NCI-H146 treated with DMSO at 0.1 percent for 48 hours (cell line): ENCODE measurements around the gene HMGXB3.

Experiments
- DNase-seq: peaks from one replicate; lab custom pipeline; 2025; ENCODE audit not compliant: unreplicated experiment; lab: John Stamatoyannopoulos, UW

The HMGXB3 gene

DNA sequence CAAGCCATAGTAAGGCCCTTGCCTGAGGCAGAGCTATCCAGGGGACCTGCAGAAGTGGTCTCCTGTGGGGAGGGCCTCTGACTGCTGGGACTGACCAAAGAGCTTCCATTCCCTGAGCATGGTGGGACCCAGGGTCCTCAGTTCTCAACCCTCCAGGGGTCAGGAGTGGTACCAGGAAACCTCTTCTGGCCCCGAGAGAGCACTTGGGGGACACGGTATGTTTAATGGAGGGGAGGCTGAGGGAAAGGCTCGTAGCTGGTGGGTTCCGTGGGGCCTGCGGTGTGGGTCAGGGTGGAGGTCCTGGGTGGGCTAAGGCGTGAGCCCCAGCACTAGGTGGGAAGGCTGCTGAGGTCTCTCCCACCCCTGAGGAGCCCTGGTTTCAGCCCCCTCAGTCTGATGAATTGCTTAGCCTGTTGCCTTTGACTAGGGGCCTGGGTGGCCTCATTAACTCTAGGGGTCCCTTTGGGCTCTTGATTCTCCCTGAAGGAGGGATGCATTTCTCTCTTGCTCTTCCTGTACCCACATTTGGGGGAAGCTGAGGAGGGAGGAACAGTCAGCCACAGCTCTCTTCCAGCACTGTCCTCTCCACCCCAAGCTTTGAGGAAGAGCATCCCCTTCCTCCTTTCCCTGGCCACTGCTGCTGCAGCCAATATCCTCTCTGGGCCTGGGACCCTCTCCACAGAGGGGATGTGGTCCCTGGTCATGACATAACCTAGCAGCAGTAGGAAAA lies 51.9 kb downstream of the HMGXB3 start:
- no peak for DNase-seq

DNA sequence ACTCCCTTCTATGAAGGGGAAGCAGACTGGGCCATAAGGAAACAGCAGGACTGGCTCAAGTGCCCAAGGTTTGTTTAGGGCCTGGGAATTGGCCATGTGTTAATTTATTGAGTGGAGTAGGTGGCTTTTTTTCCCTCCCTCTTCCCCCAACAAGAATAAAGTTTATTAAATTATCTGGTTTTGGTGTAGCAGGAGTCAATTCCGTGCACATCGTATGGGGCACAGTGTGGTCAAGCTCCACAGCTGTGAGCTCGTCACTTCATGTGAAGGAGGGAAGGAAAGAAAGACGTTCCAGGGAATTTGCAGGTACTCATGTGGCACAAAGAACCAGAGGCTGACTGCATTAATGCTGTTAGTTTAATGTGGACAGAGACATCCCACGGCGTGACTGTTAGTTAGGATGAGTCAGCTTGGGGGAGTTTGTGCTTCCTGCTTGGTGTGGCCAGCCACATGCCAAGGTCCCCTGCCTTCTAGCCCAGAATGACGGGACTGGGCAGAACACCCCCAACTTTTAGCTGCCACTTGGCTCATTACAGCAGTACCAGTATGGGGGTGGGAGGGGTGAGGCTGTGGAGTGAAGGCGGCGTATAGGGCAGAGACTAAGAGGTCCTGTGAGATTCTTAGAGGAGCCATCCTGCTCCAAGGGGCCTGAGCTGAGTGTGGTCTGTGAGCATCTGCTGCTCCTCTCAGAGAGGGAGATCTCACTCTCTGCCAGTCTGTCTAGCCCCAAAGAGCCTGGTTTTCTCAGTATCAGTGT lies 52.6 kb downstream of the HMGXB3 start:
- DNase-seq: no peak

DNA sequence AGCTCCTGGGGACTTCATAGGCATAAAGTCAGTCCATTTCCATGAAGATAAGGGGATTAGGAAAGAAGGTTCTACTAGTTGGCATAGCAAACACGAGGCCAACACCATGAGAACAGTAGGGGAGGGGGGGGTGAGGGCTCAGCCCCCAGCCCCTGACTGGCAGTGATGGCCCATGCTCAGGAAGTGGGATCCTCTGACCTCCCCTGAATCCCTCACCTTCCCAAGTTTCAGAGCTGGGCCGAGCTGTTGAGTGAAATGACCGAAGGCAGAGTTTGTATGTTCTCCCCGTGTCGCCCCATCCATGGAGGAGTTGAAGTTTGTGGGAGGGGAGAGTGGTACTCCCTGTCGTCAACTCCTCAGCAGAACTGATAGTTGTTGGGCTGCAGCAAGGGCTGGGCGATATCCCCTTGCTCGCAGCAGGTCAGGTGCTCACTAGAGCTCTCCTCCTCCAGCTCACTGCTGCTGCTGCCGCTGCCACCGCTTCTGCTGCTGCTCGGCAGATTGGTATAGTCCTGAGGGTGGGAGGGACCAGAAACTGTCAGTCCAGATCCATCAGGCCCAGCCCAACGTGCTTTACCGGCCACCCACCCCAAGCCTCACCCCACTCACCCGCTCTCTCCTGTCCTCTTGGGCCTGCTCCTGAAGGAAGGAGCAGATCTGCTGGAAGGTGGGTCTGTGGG lies 53.3 kb downstream of the HMGXB3 start:
- DNase-seq: no peak

DNA sequence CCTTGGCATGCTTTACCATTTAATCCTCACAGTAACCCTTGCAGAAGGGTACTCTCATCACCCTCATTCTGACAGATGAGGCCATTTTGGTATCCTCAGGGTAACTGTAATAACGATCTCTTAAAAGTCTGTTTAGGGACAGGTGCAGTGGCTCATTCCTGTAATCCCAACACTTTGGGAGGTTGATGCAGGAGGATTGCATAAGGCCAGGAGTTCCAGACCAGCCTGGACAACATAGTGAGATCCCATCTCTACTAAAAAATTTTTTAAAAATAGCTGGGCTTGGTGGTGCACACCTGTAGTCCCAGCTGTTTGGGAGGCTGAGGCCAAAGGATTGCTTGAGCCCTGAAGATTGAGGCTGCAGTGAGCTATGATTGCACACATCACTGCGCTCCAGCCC lies 54.0 kb downstream of the HMGXB3 start:
- DNase-seq: no peak

DNA sequence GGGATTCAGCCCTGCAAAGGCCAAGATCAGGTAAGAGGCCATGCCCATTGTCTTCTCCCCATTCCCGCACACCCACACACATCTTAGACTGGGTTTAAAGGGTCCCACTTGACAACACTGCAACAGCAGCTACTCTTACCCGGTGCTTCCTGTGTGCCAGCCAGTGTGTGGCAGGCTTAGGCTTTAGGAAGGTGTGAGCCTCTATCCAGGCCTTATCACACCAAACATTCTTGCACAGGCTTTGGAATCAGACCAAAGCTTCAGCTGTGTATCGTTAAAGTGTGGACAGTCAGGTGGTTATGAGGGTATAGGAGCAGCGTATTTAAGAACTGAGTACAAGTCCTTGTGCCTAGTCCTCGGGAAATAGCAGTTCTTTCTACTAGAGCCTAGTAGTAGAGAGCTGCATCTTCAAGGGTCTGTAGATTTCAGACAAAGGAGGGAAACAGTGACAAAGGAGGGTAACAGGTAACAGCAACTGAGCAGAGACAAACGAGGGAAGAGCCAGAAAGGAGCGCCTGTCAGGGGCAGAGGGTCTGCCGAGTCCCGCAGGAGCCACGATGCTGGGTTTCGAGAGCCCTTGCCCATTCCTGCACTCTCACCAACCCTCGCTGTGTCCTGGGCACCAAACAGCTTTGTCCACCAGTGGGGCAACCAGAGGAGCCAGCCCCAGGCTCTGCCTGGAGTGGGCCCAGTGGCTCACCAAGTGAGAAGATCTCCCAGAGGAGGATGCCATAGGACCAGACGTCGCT lies 55.0 kb downstream of the HMGXB3 start:
- no peak for DNase-seq

DNA sequence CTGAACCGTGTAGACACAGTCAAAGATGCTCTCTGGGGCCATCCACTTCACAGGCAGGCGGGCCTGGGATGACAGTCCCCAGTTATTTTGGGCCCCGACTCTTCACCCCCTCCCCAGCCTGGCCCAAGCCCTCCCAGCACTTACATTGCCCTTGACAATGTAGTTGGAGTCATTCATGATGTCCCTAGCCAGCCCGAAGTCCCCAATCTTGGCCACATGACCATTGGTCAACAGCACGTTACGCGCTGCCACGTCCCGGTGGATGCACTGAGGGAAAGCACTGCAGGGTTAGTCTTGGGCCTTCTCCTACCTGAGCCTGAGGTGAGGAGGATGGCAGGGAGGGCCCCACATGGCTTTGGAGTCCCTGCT lies 55.5 kb downstream of the HMGXB3 start:
- DNase-seq: no peak

DNA sequence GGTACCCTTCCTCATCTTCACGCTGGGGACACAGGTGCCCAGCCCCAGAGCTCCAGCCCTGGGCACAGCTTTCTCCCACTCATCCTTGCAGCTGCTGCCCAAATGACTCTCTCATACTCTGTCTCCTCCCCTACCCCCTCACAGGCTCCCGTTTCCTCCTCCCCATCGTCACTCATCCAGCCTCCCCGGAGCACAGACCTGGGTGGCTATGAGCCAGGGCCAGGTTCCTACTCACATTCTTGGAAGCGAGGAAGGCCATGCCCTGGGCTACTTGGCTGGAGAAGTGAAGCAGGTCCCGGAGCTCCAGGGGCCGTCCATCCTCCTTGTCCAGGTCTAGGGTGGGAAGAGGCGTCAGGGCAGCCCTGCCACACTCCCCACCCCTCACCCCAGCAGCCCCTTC lies 56.5 kb downstream of the HMGXB3 start:
- no peak for DNase-seq

DNA sequence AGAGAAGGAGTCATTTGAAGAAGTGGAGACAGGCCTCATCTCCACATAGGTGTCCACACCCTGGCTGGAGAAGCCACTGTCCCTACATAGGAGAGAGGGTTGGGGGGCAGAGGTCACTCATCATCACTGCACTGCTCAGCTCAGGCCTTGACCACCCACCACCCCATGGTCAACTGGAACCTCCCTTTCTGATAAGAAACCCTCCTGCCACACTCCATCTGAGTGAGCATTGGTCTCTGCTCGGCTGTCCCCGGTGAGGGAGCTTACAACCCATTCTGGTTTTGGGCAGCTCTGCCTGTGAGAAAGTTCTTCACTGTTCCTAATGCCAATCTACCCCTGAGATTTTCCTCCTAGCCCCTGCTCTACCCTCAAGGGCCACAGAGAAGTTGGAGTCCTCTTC lies 57.0 kb downstream of the HMGXB3 start:
- DNase-seq: no peak

DNA sequence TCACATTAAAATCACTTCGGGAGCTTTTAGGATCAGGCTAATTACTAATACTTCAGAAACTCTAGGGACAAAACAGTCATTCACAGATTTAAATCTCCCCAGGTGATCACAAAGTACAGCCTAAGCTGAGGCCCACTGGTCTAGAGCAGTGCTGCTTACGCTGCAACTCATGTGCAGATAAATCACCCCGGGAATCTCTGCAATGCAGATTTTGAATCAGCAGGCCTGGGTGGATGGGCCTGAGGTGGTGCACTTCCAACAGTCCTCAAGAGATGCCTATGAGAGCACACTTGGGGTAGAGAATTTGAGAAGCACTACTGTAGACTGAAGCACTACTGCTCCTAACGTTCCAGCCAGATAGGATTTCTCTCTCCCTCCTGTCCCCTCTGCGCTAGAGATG lies 57.5 kb downstream of the HMGXB3 start:
- no peak for DNase-seq

DNA sequence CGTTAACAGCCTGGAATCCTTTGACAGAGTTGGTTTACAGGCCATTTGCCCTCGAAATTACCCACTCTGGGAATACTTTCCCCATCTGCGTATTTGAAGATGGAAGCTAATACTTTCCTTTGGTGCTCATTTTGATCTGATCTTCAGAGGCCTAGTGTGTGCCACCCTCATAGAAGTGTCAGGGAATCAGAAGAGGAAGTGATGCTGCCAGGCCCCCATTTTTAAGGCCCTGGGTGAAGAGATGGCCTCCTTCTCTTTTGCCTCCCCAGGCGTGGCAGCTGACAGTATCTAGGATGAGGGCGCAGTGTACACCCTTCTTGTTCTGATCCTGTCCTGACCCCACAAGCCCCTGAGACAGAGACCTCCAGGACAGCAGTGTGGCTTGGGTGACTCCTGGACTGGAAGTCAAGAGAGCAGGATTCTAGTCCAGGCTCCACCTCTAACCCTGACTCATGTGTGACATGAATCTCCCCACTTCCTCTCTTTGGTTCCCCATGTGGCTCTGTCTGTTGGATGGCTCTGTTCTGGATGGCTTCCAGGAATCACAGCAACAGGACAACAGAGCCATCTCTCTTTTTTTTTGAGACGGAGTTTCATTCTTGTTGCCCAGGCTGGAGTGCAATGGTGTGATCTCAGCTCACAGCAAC lies 58.1 kb downstream of the HMGXB3 start:
- DNase-seq: no peak

DNA sequence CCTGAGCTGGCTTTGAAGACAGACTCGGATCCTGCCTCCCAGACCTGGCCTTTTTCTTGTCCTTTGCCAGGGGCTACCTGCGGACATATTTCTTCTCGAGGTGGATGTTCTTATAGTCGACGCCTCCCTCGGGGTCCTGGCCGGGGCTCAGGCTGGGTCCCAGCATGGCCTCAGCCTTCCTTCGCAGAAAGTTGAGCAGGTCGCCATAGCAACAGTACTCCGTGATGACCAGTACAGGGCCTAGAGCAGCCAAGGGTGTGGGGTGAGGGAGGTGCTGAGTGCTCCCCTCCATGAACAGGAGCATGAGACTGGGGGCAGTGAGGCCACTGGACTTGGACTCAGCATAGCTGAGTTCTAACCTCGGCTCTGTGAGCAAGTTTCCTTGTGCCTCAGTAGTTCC lies 59.1 kb downstream of the HMGXB3 start:
- DNase-seq: no peak

DNA sequence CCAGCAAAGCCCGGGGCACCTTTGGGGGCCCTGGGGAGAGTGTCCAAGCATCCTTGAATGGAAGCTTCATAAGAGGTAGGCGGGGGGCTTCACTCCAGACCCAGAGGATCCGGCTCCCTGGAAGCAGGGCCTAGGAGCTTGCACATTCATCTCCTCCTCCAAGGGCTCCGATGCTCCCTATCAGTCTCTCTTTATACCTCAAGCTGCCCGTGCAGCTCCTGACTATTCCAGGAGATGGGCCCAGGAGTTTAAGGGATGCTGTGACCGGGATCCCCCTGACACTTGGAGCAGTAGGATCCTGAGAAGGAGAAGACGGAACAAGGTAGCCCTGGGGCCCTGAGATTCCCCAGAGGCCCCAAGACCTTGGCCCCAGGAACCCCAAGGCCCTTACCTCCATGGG lies 59.9 kb downstream of the HMGXB3 start:
- DNase-seq: no peak

DNA sequence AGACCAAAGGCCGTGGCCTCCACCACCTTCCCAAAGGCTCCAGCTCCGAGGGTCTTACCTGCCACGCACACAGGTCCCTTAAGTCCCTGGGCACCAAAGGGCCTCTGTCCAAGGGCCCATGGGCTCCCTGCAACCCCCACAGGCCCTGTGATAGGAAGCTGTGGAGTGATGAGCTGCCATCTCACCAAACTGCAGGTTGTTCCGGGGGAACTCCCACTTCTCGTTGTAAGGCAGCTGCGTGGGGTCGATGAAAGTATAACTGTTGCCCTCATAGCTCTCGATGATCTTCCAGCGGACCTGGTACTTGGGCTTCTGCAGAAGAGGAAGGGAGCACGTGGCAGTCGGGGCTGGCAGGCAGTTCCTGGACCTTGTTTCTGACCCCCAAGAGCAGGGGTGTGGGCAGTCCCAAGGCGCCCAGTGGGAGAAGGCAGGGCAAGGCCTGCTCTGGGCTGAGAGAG lies 61.0 kb downstream of the HMGXB3 start:
- no peak for DNase-seq

DNA sequence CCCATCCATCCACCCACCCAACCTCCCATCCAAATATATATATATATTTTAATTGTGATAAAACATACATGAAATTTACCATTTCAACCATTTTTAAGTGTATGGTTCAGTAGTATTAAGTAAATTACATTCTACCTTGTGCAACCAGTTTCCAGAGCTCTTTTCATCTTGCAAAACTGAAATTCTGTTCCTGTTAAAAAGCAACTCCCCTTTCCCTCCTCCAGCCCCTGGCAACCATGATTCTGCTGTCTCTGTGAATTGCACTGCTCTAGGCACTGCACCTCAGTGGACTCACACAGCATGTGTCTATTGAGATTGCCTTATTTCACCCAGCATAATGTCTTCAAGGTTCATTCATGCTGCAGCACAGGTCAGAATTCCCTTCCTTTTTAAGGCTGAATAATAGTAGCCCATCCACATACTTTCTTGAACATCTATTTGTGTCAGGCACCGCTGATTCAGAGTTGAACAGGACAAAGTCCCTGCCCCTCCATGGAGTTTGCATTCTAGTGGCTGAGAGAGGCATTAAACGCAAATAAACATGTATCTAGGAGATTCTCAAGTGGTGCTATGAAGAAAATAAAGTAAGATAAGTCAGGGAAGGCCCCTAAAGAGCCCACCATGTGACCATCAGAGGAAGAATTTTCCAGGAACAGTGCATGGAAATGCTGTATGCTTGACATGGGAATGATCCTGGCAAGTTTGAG lies 61.8 kb downstream of the HMGXB3 start:
- DNase-seq: no peak

DNA sequence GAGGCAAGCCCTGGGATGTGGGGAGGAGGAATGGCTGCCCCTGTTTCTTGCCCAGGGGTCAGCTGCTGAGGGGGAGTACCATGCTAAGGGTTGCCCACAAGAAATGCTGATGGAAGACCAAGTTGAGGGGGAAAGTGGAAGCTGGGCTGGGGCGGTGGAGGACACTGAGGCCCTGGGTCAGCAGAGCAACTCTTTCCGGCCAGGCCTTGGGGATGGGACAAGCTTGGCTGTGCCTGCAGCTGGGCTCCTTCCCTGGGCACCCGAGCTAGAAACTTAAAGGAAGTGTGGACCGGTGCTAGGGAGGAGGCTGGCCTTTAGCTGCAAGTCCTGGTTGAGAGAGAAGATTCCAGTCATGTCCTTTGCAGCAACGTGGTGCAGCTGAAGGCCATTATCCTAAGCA lies 63.1 kb downstream of the HMGXB3 start:
- no peak for DNase-seq

DNA sequence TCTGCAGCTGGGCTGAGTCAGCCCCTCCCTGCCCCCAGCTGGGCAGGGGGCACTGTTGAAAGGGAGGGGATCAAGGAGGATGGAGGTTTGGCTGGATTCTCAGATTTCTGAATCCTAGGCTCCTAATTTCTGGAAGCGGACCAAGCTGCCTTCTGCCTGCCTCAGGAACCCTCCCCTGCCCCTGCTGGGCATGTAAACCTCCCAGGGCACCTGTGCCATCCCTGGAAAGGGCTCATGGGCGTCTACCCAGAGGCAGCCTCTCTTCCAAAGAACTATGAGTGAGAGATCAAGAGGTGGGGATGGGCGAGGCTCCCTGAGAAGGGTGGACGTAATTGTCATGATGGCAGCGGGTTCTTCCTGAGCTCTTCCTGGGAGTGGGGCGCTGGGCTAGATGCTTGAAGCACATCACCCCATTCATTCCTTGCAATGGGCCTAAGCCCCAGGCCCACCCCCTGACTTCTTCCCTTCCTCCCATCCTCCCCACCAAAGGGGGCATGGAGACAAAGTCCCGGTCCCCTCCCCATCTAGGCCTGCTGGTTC lies 64.2 kb downstream of the HMGXB3 start:
- no peak for DNase-seq

DNA sequence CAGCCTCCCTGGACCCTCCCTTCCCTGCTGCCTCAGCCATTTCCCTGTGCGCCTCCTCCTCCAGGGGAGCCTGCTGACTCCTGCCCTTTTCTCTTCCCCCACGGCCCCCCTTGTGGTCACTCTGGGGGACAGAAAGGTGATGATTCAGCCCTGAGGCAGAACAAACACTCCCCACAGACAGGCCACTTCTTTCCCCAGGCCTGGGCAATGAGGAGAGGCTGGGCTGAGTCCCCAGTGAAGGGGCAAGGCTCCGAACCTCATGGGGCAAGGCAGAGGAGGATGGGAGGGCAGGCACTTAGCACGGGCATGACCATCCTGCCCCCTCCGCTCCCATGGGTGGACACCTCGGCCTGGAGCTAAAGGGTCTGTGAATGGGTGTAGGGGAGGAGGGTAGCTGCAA lies 64.8 kb downstream of the HMGXB3 start:
- no peak for DNase-seq

DNA sequence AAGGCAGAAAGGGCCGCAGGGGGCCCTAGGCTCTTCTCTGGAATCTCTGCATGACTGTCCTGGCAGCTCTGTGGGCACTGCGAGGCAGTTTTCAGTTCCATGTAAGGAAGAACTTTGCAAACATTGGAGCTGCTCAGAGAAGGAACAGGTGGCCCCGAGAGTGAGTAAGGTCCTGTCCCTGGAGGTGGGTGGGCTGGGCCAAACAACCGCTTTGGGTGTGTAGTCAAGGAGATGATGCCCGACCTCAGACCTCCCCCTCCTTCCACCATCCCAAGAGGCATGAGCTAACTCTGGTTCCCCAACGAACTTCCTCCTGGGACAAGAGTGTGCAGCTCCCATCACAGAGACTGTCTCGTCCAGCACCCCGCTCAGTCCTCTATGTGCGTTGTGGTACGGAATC lies 65.3 kb downstream of the HMGXB3 start:
- DNase-seq: no peak

DNA sequence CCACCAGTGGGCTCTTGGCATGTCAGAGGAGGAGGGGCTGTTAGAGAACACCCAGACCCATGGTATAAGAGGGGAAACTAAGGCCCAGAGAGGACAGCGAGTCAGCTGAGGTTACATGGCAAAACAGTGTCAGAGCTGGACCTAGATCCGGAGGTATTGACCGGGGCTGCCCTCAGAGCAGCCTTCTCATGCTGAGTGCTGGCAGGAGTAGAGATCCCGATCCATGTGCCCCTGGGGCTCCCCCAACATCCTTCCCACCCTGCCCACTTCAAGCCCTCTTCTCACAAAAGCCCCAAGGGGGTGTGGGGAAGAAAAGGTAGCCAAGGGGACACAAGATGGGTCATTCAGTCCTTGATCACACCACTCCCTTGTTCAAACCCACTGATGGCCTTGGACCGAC lies 65.9 kb downstream of the HMGXB3 start:
- no peak for DNase-seq

DNA sequence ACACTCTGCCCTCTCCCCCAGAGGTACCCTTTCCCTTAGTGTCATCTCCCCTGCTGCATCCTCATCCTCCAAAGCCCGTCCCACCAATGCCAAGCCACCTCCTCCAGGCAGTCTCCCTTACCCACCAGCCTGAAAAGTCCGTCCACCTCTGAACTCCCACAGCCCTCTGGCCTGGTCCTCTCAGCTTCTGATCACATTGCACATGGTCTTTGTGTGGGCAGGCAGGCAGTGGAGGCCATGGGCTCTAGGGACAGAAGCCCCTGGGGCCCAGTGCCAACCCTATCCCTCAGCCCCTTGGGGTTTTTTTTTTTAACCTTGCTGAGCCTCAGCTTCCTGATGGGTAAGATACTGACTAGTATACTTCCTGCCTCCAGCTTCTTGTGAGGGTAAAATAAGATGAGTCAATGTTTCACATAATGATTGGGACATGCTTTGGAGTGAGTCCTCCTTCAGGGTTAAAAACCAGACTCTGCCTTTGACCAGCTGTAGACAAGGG lies 66.4 kb downstream of the HMGXB3 start:
- DNase-seq: no peak
